T-helper 1 cell treated with Interleukin-12 subunit alpha and Interleukin-12 subunit beta and Interleukin-4 antibody, amounts not matched to agents 30 μg/mL and 1 μg/mL, for 36 hours (primary cell): Measurements from ENCODE around the gene GPR152.
A peak's percentile ranks its signal among the peaks of the same experiment; 100 is the strongest.

Source experiments
- H3K27ac Mint-ChIP-seq: one replicate; pipeline ENCODE4 v1.8.0; 2021; ENCODE audit warnings: mild to moderate bottlenecking, mixed read lengths
- H3K27me3 Mint-ChIP-seq: one replicate; pipeline ENCODE4 v1.8.0; 2021; ENCODE audit warnings: low read depth, mixed read lengths
- H3K36me3 Mint-ChIP-seq: one replicate; pipeline ENCODE4 v1.8.0; 2021; ENCODE audit warnings: low read depth, mixed read lengths
- H3K4me1 Mint-ChIP-seq: one replicate; pipeline ENCODE4 v1.8.0; 2021; ENCODE audit warnings: low read depth, mixed read lengths
- H3K4me3 Mint-ChIP-seq: one replicate; pipeline ENCODE4 v1.8.0; 2021; ENCODE audit warnings: mild to moderate bottlenecking, moderate library complexity, mixed read lengths
- H3K9me3 Mint-ChIP-seq: one replicate; pipeline ENCODE4 v1.8.0; 2021; ENCODE audit warnings: mixed read lengths

Gene GPR152

DNA sequence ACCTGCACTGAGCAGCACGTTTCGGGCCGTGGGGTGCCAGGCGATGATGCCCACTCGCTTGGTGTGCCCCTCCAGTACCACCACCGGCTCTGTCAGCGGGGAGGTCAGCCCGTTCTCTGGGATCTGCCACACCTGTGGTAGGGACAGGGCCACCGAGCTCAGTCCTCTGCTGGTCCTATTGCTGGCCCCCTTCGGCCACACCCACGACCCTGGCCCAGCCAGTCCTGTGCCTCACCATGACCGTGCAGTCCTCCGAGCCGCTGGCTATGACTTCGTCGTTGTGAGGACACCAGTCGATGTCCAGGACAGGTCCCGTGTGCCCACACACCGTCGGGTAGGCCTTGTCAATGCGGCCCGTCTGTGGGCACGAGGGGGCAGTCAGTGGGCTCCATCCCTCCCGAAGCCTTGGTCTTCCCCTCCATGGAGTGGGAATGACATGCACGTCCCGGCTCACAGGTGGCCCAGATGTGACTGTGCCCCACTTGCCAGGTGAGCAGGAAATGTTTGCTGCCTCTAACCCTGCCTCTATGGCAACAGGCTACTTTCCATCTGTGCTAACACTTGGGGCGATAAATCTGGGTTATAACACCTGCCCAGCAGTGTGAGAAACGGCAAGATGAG lies 10.7 kb downstream of the GPR152 start:
- Mint-ChIP-seq H3K4me3 (peak overlapping the region; percentile 28), H3K27me3 (no peaks in the 10 kb centered on the region), H3K27ac (peak overlapping the region; percentile 85), H3K9me3 (no peaks in the 10 kb centered on the region), H3K36me3 (peaks cover 24% of the 10 kb centered on the region), H3K4me1 (peaks cover 56% of the 10 kb centered on the region)

DNA sequence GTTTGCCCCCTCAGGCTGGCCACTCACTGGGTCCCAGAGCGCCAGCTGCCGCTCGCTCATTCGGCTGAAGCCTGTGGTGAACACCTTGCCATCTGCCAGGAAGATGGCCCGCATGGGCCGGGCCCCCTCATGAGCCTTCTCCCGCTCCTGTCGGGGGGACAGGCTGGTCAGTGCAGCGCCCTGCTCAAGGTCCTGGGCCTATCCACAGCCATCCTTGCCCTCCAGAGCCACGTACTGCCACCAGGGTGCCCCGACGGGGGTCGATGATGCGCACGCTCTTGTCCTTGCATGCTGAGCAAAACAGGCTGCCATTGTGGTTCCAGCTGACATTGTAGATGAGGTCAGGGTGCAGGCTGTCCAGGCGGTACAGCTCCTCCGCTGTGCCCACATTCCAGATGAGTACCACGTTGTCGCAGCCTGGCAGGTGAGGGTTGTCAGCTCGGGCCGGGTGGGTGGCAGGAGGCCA lies 11.4 kb downstream of the GPR152 start:
- peaks cover 28% of the 10 kb centered on the region for H3K36me3 Mint-ChIP-seq
- peaks cover 52% of the 10 kb centered on the region for H3K4me1 Mint-ChIP-seq
- no peaks in the 10 kb centered on the region for H3K27me3 Mint-ChIP-seq
- peak overlapping the region; percentile 31 for H3K4me3 Mint-ChIP-seq
- peak overlapping the region; percentile 45 for H3K27ac Mint-ChIP-seq
- H3K9me3 Mint-ChIP-seq: no peaks in the 10 kb centered on the region

DNA sequence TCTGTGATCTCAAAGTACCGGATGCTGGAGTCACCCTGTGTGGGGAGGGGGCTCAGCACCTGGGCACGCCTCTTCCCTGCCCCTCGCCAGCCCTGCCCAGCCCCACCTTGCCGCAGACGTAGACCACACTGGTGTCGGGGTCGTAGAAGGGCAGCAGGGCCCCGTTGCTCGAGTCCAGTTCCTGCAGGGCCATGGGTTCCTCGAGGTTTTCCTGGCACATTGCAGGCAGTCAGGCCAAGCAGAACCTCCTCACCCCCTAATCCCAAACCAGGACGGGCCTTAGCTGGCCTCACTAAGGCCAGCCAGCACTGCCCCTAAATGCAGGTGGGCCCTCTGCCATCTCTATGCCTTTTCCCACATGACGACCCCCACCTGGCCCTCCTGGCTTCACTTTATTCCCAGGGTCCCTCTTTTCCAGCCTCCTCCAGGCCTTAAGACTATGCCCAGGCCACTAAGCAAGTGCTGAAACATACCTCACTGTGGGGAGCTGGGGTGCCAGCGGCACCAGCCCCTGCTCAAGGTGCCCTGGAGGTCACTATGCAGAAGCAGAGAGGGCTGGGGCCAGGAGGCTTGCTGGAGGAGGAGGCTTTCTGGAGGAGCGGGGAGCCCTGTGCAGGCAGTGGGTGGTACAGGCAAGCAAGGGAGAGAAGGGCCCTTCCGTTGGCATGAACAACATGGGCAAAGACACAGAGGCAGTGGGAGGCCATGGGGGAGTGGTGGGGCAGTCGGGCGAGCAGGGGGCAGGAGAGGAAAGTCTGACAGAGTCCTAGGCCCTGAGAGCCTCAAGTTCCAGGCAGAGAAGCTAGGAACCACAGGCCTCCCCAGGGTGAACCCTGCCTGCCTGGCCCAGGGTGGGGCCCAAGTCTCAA lies 12.1 kb downstream of the GPR152 start:
- no peaks in the 10 kb centered on the region for H3K9me3 Mint-ChIP-seq
- H3K36me3 Mint-ChIP-seq: peaks cover 29% of the 10 kb centered on the region
- H3K27ac Mint-ChIP-seq: peak overlapping the region; percentile 99
- H3K27me3 Mint-ChIP-seq: no peaks in the 10 kb centered on the region
- peak overlapping the region; percentile 99 for H3K4me3 Mint-ChIP-seq
- peaks cover 47% of the 10 kb centered on the region for H3K4me1 Mint-ChIP-seq

DNA sequence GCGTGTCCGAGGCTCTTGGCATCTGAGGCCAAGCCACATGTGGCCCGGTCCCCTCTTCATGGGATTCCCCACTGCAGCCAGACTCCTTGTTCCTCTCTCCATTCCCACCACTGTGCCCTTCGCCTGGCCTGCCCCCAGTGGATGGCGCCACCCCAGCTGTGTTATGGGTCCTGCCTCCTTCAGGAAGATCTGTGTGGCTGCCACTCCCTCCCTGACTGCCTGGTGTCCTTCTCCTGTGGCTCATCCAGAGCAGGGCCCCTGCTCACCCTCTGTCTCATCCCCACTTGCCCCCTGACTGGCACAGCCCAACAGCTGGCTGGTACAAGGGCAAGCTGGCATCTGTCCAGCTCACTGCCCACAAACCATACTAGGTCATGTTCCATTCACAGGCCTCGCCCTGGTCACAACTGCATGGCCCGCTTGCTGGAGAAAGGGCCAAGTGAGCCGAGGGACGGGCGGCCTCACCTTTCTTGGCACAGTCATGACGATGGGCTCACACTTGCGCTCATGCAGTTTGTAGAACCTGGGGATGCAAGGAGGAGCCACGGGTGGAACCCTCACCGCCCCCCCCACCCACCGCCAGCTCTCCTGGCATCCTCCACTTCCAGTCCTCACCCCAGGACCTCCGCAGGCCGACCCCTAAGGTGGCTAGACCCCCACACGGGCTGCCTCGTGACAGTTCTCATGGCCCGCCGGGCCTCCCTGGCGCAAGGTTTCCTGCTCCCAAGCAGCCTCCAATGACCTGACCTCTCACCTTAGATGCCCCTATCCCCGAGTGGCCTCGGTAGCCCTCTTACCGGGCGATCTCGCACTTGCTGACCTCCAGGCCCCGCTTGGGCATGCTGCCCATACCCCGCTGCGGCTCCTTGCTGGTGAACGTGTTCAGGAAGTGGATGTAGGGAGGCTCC lies 13.0 kb downstream of the GPR152 start:
- Mint-ChIP-seq H3K36me3 (peaks cover 33% of the 10 kb centered on the region), H3K27me3 (no peaks in the 10 kb centered on the region), H3K27ac (peak overlapping the region; percentile 99), H3K9me3 (no peaks in the 10 kb centered on the region), H3K4me3 (peak overlapping the region; percentile 99), H3K4me1 (peaks cover 42% of the 10 kb centered on the region)

DNA sequence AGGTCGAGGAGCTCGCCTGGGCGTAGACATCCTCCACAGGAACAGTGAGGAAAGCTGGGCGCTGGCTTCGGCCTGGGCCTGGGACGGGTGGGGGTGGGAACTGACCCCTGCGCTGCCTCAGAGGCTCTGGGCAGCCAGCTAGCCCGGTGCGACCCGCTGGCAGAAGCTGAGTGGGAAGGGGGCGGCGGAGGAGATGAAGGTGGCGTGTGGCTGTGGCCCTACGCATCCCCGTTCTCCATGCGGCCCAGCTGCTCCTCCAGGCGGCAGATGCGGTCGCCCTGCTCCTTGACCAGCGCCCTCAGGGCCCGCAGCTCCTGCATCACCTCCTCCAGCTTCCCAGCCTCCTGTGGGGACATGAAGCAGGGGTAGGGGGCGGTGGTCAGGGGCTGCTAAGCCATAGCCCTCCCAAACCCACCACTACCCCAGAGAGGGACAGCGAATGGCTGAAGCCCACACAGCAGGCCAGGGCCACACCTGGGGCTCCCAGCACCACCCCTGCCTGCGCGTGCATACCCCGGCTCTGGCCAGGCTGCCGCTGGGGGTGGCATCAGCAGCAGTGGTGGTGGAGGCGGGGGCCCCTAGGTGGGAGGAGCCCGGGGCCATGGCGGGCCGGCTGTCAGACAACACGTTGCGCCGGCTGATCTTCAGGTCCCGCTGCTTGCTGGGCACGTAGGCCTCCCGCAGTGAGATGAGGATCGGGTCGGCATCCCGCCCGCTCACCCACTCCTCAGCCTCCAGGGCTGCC lies 14.2 kb downstream of the GPR152 start:
- H3K27ac Mint-ChIP-seq: peak overlapping the region; percentile 99
- peak overlapping the region; percentile 99 for H3K4me3 Mint-ChIP-seq

DNA sequence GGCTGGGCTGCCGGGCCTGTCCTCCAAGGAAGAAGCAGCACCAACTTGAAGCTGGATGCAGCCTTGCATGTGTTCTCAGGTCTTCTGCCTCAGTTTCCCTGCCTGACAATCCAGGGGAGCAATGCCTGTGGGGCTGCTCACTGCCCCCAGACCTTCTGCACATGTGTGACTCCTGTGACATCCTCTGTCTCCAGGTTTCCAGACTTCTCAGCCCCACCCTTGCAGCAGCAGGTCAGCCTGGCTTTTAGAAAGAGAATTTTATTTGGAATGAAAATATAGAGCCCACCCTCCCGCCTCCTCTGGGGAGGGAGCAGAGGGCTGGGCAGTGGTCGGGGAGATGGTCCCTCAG lies 14.7 kb downstream of the GPR152 start:
- H3K4me3 Mint-ChIP-seq: peak overlapping the region; percentile 99
- peaks cover 33% of the 10 kb centered on the region for H3K36me3 Mint-ChIP-seq
- peaks cover 35% of the 10 kb centered on the region for H3K4me1 Mint-ChIP-seq
- H3K9me3 Mint-ChIP-seq: no peaks in the 10 kb centered on the region
- no peaks in the 10 kb centered on the region for H3K27me3 Mint-ChIP-seq
- peak overlapping the region; percentile 88 for H3K27ac Mint-ChIP-seq

More for the DNA sequence above, 14.2 kb downstream of the GPR152 start:
- Mint-ChIP-seq H3K4me1 (peaks cover 34% of the 10 kb centered on the region), H3K36me3 (peaks cover 33% of the 10 kb centered on the region), H3K27me3 (no peaks in the 10 kb centered on the region), H3K9me3 (no peaks in the 10 kb centered on the region)

DNA sequence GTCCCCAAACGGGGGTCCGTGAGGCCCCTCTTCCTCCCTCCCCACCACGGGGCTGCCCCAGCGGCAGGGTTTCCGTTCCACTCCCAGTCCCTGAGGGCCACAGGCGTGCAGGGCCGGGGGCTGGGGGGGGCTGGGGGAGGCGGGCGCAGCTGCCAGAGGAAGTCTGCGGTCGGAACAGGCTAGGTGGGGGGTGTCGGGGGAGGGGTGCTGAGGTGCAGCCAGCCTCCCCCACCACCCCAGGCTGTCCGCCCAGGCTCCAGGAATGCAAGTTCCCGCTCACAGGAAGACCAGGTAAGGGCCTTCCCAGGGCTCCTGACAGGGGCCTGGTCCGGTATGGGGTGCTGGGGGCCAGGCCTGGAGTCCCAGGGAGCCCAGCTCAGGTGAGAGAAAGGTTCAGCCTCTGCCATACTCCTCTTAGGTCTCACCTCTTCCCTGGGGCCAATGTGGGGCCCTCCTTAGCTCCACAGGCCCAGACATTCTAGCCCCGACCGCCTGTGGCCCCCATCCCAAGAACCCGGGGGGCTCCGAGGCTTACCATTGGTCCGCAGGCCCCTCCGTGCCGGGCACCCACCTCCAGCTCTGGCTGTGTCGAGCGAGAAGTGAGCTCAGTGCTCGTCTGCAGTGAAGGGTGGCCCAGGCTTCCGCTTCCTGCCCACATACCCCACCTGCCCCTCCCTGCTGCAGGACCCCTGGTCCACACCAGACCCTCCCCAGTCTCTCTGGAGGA lies 15.3 kb downstream of the GPR152 start, which contains the start of gene PTPRCAP:
PTPRCAP (minus strand) TSS at position 601 of the 727 bp plus-strand sequence; CDS start at position 538, 63 bp downstream.
- Mint-ChIP-seq H3K4me3 (peak within 1 kb of the TSS; percentile 99), H3K36me3 (peaks cover 35% of the 10 kb centered on the region), H3K4me1 (peaks cover 36% of the 10 kb centered on the region), H3K27me3 (no peaks in the 10 kb centered on the region), H3K9me3 (no peaks in the 10 kb centered on the region), H3K27ac (peak within 1 kb of the TSS; percentile 88)

DNA sequence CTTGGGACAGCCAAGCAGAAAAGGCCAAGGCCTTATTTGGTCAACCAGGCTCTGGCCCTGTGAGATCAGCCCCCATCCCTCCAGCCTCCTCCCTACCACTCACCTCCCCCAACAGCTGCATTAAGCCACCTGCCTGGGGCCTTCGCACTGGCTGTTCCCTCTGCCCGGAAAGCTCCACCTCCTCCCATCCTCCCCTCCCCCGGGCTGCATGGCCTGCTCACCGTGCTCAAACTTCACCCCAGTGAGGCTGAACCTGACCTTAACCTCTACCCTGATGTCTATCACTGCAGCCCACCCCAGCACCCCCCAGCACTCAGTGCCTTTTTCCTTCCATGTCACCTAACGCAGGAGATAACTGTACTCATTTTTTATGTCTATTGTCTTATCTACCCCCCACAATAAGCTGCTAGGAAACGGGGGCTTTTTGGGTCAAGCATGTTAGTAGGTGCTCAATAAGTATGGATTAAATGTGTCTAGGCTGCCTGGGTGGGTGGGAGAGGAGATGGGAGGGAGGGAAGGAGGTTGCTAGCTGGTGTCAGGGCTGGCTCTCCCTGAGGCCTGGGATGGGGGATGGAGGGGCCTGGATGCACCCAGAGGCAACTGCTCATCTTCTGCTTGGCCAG lies 16.0 kb downstream of the GPR152 start:
- peak overlapping the region; percentile 83 for H3K27ac Mint-ChIP-seq

DNA sequence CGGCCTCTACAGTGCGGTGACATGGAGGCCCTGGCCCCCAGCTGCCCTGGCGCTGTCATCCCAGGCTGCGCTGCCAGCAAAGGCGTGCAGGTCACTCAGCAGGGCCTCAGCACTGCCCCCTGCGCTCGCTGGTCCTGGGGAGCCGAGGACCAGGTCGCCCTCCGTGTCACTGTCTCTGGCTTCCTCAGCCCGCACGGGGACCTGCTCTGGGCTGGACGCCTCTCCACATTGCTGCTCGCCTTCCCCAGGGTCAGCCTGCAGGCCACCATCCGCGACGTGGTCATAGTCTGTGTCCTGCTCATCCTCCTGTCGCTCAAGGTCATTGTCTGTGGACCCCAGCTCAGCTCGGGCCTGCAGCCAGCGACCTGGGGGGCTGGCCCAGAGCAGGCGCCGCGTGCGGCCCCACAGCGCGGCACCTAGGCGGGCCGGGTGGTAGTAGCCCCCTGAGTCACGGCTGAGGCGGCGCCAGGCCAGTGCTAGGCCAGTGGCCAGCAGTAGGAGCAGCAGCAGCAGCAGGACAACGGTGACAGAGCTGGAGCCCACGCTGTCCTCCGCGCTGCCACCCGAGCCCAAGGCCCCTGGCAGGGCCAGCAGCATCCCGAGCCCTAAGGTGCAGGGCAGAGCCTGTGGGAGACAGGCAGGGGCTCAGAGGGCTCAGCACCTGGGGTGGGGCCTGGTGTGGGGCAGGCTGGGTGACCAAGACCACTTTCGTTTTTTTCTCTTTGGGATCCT lies 16.6 kb downstream of the GPR152 start:
- Mint-ChIP-seq H3K4me1 (peaks cover 37% of the 10 kb centered on the region), H3K36me3 (peaks cover 43% of the 10 kb centered on the region), H3K27me3 (no peaks in the 10 kb centered on the region), H3K27ac (peak overlapping the region; percentile 83), H3K4me3 (peak overlapping the region; percentile 99), H3K9me3 (no peaks in the 10 kb centered on the region)

More for the DNA sequence above, 16.0 kb downstream of the GPR152 start:
- no peaks in the 10 kb centered on the region for H3K27me3 Mint-ChIP-seq
- H3K4me1 Mint-ChIP-seq: peaks cover 38% of the 10 kb centered on the region
- H3K4me3 Mint-ChIP-seq: peak overlapping the region; percentile 99
- peaks cover 42% of the 10 kb centered on the region for H3K36me3 Mint-ChIP-seq
- no peaks in the 10 kb centered on the region for H3K9me3 Mint-ChIP-seq

DNA sequence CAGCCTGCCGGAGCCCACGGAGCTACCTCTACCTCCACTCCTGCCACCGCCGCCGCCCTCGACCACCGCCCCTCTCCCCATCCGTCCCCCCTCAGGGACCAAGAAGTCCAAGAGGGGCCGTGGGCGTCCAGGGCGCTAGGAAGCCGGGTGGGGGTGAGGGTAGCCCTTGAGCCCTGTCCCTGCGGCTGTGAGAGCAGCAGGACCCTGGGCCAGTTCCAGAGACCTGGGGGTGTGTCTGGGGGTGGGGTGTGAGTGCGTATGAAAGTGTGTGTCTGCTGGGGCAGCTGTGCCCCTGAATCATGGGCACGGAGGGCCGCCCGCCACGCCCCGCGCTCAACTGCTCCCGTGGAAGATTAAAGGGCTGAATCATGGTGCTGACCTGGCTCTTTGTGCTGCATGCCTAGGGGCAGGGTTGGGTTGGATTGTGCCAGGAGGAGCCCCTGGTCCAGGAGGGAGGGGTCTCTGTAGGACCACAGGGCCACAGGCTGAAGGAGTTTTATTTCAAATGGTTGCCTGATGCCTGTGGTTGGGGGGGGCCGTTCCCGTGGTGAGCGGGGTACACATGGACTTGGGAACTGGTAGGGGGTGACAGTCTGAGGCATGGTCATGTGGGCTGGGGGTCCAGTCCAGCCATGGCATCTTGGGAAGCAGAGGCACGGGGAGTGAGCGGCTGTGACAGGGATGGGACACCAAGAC lies 17.4 kb downstream of the GPR152 start:
- H3K9me3 Mint-ChIP-seq: no peaks in the 10 kb centered on the region
- H3K27ac Mint-ChIP-seq: peak overlapping the region; percentile 41
- H3K4me1 Mint-ChIP-seq: peaks cover 33% of the 10 kb centered on the region
- no peaks in the 10 kb centered on the region for H3K27me3 Mint-ChIP-seq
- peak overlapping the region; percentile 80 for H3K4me3 Mint-ChIP-seq
- peaks cover 44% of the 10 kb centered on the region for H3K36me3 Mint-ChIP-seq

DNA sequence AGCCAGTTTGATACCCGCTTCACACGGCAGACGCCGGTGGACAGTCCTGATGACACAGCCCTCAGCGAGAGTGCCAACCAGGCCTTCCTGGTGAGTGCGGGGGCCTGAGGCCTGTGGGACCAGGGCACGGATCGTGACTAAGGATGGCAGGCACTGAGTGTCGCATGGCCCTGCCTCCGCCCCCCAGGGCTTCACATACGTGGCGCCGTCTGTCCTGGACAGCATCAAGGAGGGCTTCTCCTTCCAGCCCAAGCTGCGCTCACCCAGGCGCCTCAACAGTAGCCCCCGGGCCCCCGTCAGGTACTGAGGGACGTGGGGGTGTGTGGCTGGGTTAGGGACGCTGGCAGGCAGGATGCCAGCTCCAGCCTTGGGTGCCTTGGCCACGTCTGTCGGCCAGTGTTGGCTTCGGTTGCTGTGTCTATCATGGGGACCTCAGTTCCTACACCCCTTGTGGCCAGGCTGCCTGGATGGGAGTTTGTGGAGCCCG lies 18.1 kb downstream of the GPR152 start:
- Mint-ChIP-seq H3K9me3 (no peaks in the 10 kb centered on the region), H3K27ac (peak overlapping the region; percentile 9), H3K36me3 (peaks cover 41% of the 10 kb centered on the region)

More for the DNA sequence above, 18.1 kb downstream of the GPR152 start:
- Mint-ChIP-seq H3K4me3 (no peak overlapping the region), H3K4me1 (peaks cover 27% of the 10 kb centered on the region), H3K27me3 (no peaks in the 10 kb centered on the region)
